K562 (cell line): Measurements from ENCODE around the gene GRK3. TPM values are rescaled to one million over a fixed set of nuclear protein-coding genes. Genes with fewer than 3 reads are reported as not detected.

Experiments
- C11orf30 ChIP-seq: fragments of 450-650 bp; IDR thresholded peaks from 2 replicates; pipeline ENCODE4 v1.6.1; 2016; ENCODE audit warnings: low read depth, mild to moderate bottlenecking
- CBX8 ChIP-seq: fragments of 200-600 bp; sonication (generic); IDR thresholded peaks from 2 replicates; pipeline ENCODE4 v1.6.1; 2012; ENCODE audit warnings: borderline replicate concordance, mixed run types, low read depth, mild to moderate bottlenecking, moderate library complexity, mixed read lengths, low read length, control low read depth, inconsistent platforms; ENCODE audit not compliant: poor library complexity, severe bottlenecking; ENCODE audit errors: extremely low read depth
- EHMT2 ChIP-seq: fragments of 450-650 bp; IDR thresholded peaks from 2 replicates; pipeline ENCODE4 v1.6.1; 2018; ENCODE audit warnings: antibody characterized with exemption
- GTF3C2 ChIP-seq: IDR thresholded peaks from 3 replicates; pipeline ENCODE4 v1.6.1; 2011; ENCODE audit warnings: borderline replicate concordance, mild to moderate bottlenecking, moderate library complexity; ENCODE audit not compliant: insufficient read length; ENCODE audit errors: extremely low read depth
- HLTF ChIP-seq: fragments of 450-650 bp; IDR thresholded peaks from 2 replicates; pipeline ENCODE4 v1.6.1; 2016
- MCM3 ChIP-seq: fragments of 450-650 bp; IDR thresholded peaks from 2 replicates; pipeline ENCODE4 v1.6.1; 2016
- MGA ChIP-seq: fragments of 450-650 bp; IDR thresholded peaks from 2 replicates; pipeline ENCODE4 v1.6.1; 2016; ENCODE audit warnings: mild to moderate bottlenecking, moderate library complexity
- ZNF507 ChIP-seq: conservative IDR thresholded peaks from 2 replicates; pipeline ENCODE4 v1.6.1; 2017; ENCODE audit warnings: missing genetic modification characterization, missing compliant biosample characterization
- polyA plus RNA-seq, 8 experiments: library from polyadenylated mRNA; depleted of rRNA in 4 of 8; stranded (reverse) in 5 of 8; unstranded in 3 of 8; fragments of >200 nt; fragmentation: Nextera tagmentation in 2 of 8; fragmentation: Illumina TruSeq in 1 of 8; extraction: Ambion mirVana in 2 of 8; extraction: Trizol in 1 of 8; gene quantifications; 2 replicates each; pipeline versions ENCODE4 v1.2.1 to v1.2.3, GENCODE V29; 2011 to 2014; ENCODE audit warnings: inconsistent platforms in 1 of 8, missing spikeins in 1 of 8
- total RNA-seq, 7 experiments: library from RNA; depleted of rRNA in 6 of 7; stranded (reverse); fragments of >200 nt in 6 of 7; fragmentation: Illumina TruSeq in 2 of 7; extraction: Trizol in 2 of 7; gene quantifications; 2 replicates each; pipeline versions ENCODE4 v1.2.1 to v1.2.3, GENCODE V29; 2011 to 2021; ENCODE audit warnings: low replicate concordance in 1 of 7
- TF ChIP-seq, protein P1 (sequence below): IDR thresholded peaks from 2 replicates; pipeline ENCODE4 v1.6.1; 2016; ENCODE audit warnings: missing genetic modification characterization, missing compliant biosample characterization

The GRK3 gene
- total and polyA plus RNA-seq, 9 of the 15 experiments (the other 6 are each of a cell fraction or from before 2014, with no cell fraction given), result 1.4 to 7.6 (median 3.6) TPM

DNA sequence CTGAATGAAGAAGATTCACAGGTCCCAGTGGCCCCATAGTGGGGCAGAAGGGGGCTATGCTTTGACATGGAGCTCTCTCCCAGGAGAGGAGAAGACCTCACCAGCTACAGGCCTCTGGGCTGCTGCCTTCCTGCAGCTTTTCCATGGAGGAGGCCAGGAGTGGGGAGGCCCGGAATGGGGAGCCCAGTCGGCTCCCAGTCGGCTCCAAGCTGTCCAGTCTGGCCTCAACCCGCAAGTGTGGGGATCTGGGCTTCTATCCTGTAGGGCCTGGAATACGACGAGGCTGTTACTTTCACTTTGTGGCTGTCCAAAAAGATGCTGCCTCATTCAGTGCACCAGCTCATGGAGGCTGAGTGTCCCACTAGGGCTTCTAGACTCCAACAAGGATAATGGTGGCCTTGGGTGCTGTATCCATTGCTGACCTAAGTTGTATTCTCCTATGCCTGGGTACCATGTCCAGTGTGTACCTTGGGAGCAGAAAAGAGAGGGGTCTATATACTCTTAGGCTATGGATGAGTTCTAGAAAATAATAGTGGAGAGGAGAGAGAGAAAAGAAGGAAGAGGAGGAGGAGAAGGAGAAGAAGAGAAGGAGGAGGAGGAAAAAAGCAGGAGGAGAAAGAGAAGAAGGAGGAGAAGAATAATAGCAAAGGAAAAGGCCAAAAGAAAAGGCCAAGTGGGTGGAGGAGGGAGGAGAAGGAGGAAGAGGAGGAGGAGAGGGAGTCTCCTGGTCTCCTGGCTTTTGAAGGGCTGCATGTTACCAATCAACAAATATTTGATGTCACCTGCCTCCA lies 178.6 kb downstream of the GRK3 start (continued):
- TF ChIP-seq, protein P1, sequence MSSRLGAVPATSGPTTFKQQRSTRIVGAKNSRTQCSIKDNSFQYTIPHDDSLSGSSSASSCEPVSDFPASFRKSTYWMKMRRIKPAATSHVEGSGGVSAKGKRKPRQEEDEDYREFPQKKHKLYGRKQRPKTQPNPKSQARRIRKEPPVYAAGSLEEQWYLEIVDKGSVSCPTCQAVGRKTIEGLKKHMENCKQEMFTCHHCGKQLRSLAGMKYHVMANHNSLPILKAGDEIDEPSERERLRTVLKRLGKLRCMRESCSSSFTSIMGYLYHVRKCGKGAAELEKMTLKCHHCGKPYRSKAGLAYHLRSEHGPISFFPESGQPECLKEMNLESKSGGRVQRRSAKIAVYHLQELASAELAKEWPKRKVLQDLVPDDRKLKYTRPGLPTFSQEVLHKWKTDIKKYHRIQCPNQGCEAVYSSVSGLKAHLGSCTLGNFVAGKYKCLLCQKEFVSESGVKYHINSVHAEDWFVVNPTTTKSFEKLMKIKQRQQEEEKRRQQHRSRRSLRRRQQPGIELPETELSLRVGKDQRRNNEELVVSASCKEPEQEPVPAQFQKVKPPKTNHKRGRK (tag), result peak; percentile 90
- TF ChIP-seq CBX8, result no peak
- TF ChIP-seq EHMT2, result 0 out of 2 replicates have a peak, but pooled peaks have one; percentile 22
- TF ChIP-seq ZNF507, result no peak
- TF ChIP-seq MGA, result no peak
- TF ChIP-seq C11orf30, result peak; percentile 30; the same call in 1 of the 2 replicates
- TF ChIP-seq HLTF, result 0 out of 2 replicates have a peak, but pooled peaks have one; percentile 70
- no peak for TF ChIP-seq GTF3C2
- TF ChIP-seq MCM3, result no peak
